Chondrocyte (in vitro differentiated cells): ENCODE results near the gene ARHGEF37. TPM values are rescaled to one million over a fixed set of nuclear protein-coding genes. Genes with fewer than 3 reads are reported as not detected.

ENCODE experiments used
- DNase-seq: peaks from one replicate; pipeline ENCODE4 v3.0.0; 2021; ENCODE audit warnings: mixed read lengths, low spot score
- H3K27ac Mint-ChIP-seq: one replicate; pipeline ENCODE4 v1.8.0; 2021; ENCODE audit warnings: mild to moderate bottlenecking, moderate library complexity, mixed read lengths; ENCODE audit not compliant: unreplicated experiment
- H3K27me3 Mint-ChIP-seq: 2 replicates; pipeline ENCODE4 v1.8.0; 2021; ENCODE audit warnings: low read depth, mixed read lengths
- H3K36me3 Mint-ChIP-seq: 2 replicates; pipeline ENCODE4 v1.8.0; 2021; ENCODE audit warnings: low read depth, mixed read lengths
- H3K4me1 Mint-ChIP-seq: 2 replicates; pipeline ENCODE4 v1.8.0; 2021; ENCODE audit warnings: low read depth, mild to moderate bottlenecking, mixed read lengths
- H3K4me3 Mint-ChIP-seq: one replicate; pipeline ENCODE4 v1.8.0; 2021; ENCODE audit warnings: mild to moderate bottlenecking, moderate library complexity, mixed read lengths; ENCODE audit not compliant: unreplicated experiment
- H3K9me3 Mint-ChIP-seq: 2 replicates; pipeline ENCODE4 v1.8.0; 2021; ENCODE audit warnings: low read depth, mixed read lengths
- CTCF ChIP-seq: fragments of 200-600 bp; sonication (generic); IDR thresholded peaks from 2 replicates; pipeline ENCODE4 v1.5.0; 2021; ENCODE audit warnings: antibody characterized with exemption, mild to moderate bottlenecking, moderate library complexity
- total RNA-seq: library from RNA; stranded (reverse); gene quantifications from 3 replicates; pipeline ENCODE4 v1.2.1, GENCODE V29; 2021

ARHGEF37 gene
- total RNA-seq, 1 donor from 2014 or later = 6.0 TPM

GRCh38 chr5:149618581-149619248 is 37.4 kb downstream of the ARHGEF37 start:
- Mint-ChIP-seq H3K4me1 (peaks cover 18% of the 10 kb centered on the region), H3K36me3 (peaks cover 11% of the 10 kb centered on the region), H3K27ac (peak overlapping the region; percentile 76), H3K9me3 (no peaks in the 10 kb centered on the region), H3K4me3 (no peak overlapping the region), H3K27me3 (no peaks in the 10 kb centered on the region)
- TF ChIP-seq CTCF = peak; percentile 95
- DNase-seq = no peak

GRCh38 chr5:149621415-149622098 is 40.3 kb downstream of the ARHGEF37 start:
- Mint-ChIP-seq H3K36me3 (peaks cover 21% of the 10 kb centered on the region), H3K9me3 (no peaks in the 10 kb centered on the region)

GRCh38 chr5:149622466-149622865 is 41.2 kb downstream of the ARHGEF37 start:
- no peak overlapping the region for H3K27ac Mint-ChIP-seq
- H3K36me3 Mint-ChIP-seq = peaks cover 23% of the 10 kb centered on the region
- H3K4me3 Mint-ChIP-seq = no peak overlapping the region

More at GRCh38 chr5:149621415-149622098, 40.3 kb downstream of the ARHGEF37 start:
- no peak for DNase-seq
- no peak overlapping the region for H3K27ac Mint-ChIP-seq
- no peak for TF ChIP-seq CTCF
- no peak overlapping the region for H3K4me3 Mint-ChIP-seq
- H3K27me3 Mint-ChIP-seq = no peaks in the 10 kb centered on the region
- H3K4me1 Mint-ChIP-seq = peaks cover 13% of the 10 kb centered on the region

GRCh38 chr5:149623473-149623872 is 42.2 kb downstream of the ARHGEF37 start:
- peaks cover 24% of the 10 kb centered on the region for H3K36me3 Mint-ChIP-seq
- no peak overlapping the region for H3K4me3 Mint-ChIP-seq
- H3K27ac Mint-ChIP-seq = no peak overlapping the region
- no peak for TF ChIP-seq CTCF
- no peak for DNase-seq
- H3K27me3 Mint-ChIP-seq = no peaks in the 10 kb centered on the region
- H3K4me1 Mint-ChIP-seq = peaks cover 7% of the 10 kb centered on the region
- H3K9me3 Mint-ChIP-seq = no peaks in the 10 kb centered on the region

More at GRCh38 chr5:149622466-149622865, 41.2 kb downstream of the ARHGEF37 start:
- H3K4me1 Mint-ChIP-seq = peaks cover 13% of the 10 kb centered on the region
- TF ChIP-seq CTCF = no peak
- H3K27me3 Mint-ChIP-seq = no peaks in the 10 kb centered on the region
- DNase-seq = no peak
- no peaks in the 10 kb centered on the region for H3K9me3 Mint-ChIP-seq

- H3K4me1 Mint-ChIP-seq = peaks cover 7% of the 10 kb centered on the region
- no peak overlapping the region for H3K4me3 Mint-ChIP-seq
- peaks cover 20% of the 10 kb centered on the region for H3K36me3 Mint-ChIP-seq
- DNase-seq = no peak
- no peak overlapping the region for H3K27ac Mint-ChIP-seq
- no peaks in the 10 kb centered on the region for H3K27me3 Mint-ChIP-seq
- no peak for TF ChIP-seq CTCF
- no peaks in the 10 kb centered on the region for H3K9me3 Mint-ChIP-seq
Observed at GRCh38 chr5:149627070-149627469, 45.8 kb downstream of the ARHGEF37 start.
